Activated CD4-positive, alpha-beta T cell treated with anti-CD3 and anti-CD28 coated beads for 48 hours (primary cell): ENCODE data around the gene HEMGN.
A peak's percentile ranks its signal among the peaks of the same experiment; 100 is the strongest.

Experiments
- DNase-seq: peaks from one replicate; pipeline ENCODE4 v3.0.0-alpha.2; 2020

The HEMGN gene

GRCh38 chr9:97925497-97926334, 12.3 kb downstream of the HEMGN start:
- no peak for DNase-seq

- DNase-seq: no peak
Measured at GRCh38 chr9:97924386-97924785, 13.6 kb downstream of the HEMGN start.

- DNase-seq: peak; percentile 83
Measured at GRCh38 chr9:97923529-97924108, 14.4 kb downstream of the HEMGN start.

- peak; percentile 98 for DNase-seq
Measured at GRCh38 chr9:97921959-97922724, 15.8 kb downstream of the HEMGN start, which contains the start of gene TRMO. TRMO (minus strand) TSS chr9:97922500; CDS start chr9:97922493, 7 bp downstream.

GRCh38 chr9:97919217-97919813, 18.7 kb downstream of the HEMGN start:
- no peak for DNase-seq

- no peak for DNase-seq
Measured at GRCh38 chr9:97918611-97919010, 19.4 kb downstream of the HEMGN start.

- DNase-seq: no peak
Measured at GRCh38 chr9:97911970-97912369, 26.0 kb downstream of the HEMGN start.

GRCh38 chr9:97911528-97911927, 26.4 kb downstream of the HEMGN start:
- DNase-seq: no peak

- no peak for DNase-seq
Measured at GRCh38 chr9:97910357-97910756, 27.6 kb downstream of the HEMGN start.

- DNase-seq: no peak
Measured at GRCh38 chr9:97908705-97909104, 29.3 kb downstream of the HEMGN start.

- no peak for DNase-seq
Measured at GRCh38 chr9:97907632-97908031, 30.3 kb downstream of the HEMGN start.

GRCh38 chr9:97907046-97907445, 30.9 kb downstream of the HEMGN start:
- DNase-seq: no peak

- peak; percentile 57 for DNase-seq
Measured at GRCh38 chr9:97906236-97906831, 31.6 kb downstream of the HEMGN start.

- DNase-seq: peak; percentile 36
Measured at GRCh38 chr9:97905228-97905627, 32.7 kb downstream of the HEMGN start.

- DNase-seq: peak; percentile 65
Measured at GRCh38 chr9:97904725-97905124, 33.2 kb downstream of the HEMGN start.

- no peak for DNase-seq
Measured at GRCh38 chr9:97903177-97903576, 34.8 kb downstream of the HEMGN start.

GRCh38 chr9:97900738-97901565, 37.0 kb downstream of the HEMGN start:
- DNase-seq: no peak

- no peak for DNase-seq
Measured at GRCh38 chr9:97900103-97900737, 37.8 kb downstream of the HEMGN start.

- DNase-seq: peak; percentile 35
Measured at GRCh38 chr9:97895695-97896332, 42.2 kb downstream of the HEMGN start.

- DNase-seq: no peak
Measured at GRCh38 chr9:97895211-97895610, 42.8 kb downstream of the HEMGN start.

GRCh38 chr9:97892421-97892820, 45.6 kb downstream of the HEMGN start:
- no peak for DNase-seq
